Neural cell (in vitro differentiated cells): ENCODE results near the gene P3H1. TPM values are rescaled to one million over a fixed set of nuclear protein-coding genes. Genes with fewer than 3 reads are reported as not detected.

Experiments
- H2AFZ ChIP-seq: fragments of 200-600, 300-800 bp; sonication (generic), shearing (Covaris generic); 2 replicates; pipeline ENCODE4 v1.6.0; 2014; ENCODE audit warnings: low read depth, mild to moderate bottlenecking, antibody characterized with exemption, low read length, moderate library complexity
- H3F3A ChIP-seq: fragments of 200-600 bp; shearing (Covaris generic); 2 replicates; pipeline ENCODE4 v1.6.1; 2016; ENCODE audit warnings: mild to moderate bottlenecking, moderate library complexity, mixed read lengths, antibody characterized with exemption, low read length; ENCODE audit not compliant: insufficient read depth, poor library complexity, severe bottlenecking
- H3K27ac ChIP-seq: fragments of 200-600, 300-800 bp; sonication (generic), shearing (Covaris generic); 2 replicates; pipeline ENCODE4 v1.5.1; 2014; ENCODE audit warnings: mild to moderate bottlenecking, low read length, moderate library complexity
- H3K27me3 ChIP-seq: fragments of 300-800, 200-600 bp; sonication (generic), shearing (Covaris generic); 2 replicates; pipeline ENCODE4 v1.6.0; 2014; ENCODE audit warnings: mild to moderate bottlenecking, low read depth, low read length, moderate library complexity; ENCODE audit not compliant: insufficient read depth
- H3K36me3 ChIP-seq: fragments of 300-800, 200-600 bp; sonication (generic), shearing (Covaris generic); 2 replicates; pipeline ENCODE4 v1.5.1; 2014; ENCODE audit warnings: mild to moderate bottlenecking, antibody characterized with exemption, low read length, moderate library complexity; ENCODE audit not compliant: insufficient read depth
- H3K4me2 ChIP-seq: fragments of 300-800, 200-600 bp; sonication (generic), shearing (Covaris generic); 2 replicates; pipeline ENCODE4 v1.6.0; 2014; ENCODE audit warnings: mild to moderate bottlenecking, low read length
- H3K4me3 ChIP-seq: fragments of 300-800, 200-600 bp; sonication (generic), shearing (Covaris generic); 2 replicates; pipeline ENCODE4 v1.5.1; 2014; ENCODE audit warnings: mild to moderate bottlenecking, low read length, moderate library complexity
- H3K79me2 ChIP-seq: fragments of 200-600 bp; shearing (Covaris generic); replicated peaks from 2 replicates; pipeline ENCODE4 v1.6.0; 2014; ENCODE audit warnings: mild to moderate bottlenecking, low read length, moderate library complexity; ENCODE audit not compliant: insufficient read depth
- H3K9ac ChIP-seq: fragments of 300-800, 200-600 bp; sonication (generic), shearing (Covaris generic); 2 replicates; pipeline ENCODE4 v1.6.1; 2016; ENCODE audit warnings: mild to moderate bottlenecking, low read length, mixed read lengths
- H3K9me2 ChIP-seq: fragments of 200-600 bp; shearing (Covaris generic); 2 replicates; pipeline ENCODE4 v1.6.1; 2016; ENCODE audit warnings: mild to moderate bottlenecking, low read length, mixed read lengths; ENCODE audit not compliant: insufficient read depth
- H3K9me3 ChIP-seq: fragments of 200-600, 300-800 bp; sonication (generic), shearing (Covaris generic); 2 replicates; pipeline ENCODE4 v1.6.1; 2016; ENCODE audit warnings: mild to moderate bottlenecking, mixed run types, low read length, moderate library complexity, mixed read lengths
- H4K20me1 ChIP-seq: fragments of 200-600 bp; shearing (Covaris generic); 2 replicates; pipeline ENCODE4 v1.6.1; 2016; ENCODE audit warnings: mild to moderate bottlenecking, mixed run types; ENCODE audit not compliant: insufficient read depth
- EP300 ChIP-seq: fragments of 450-650 bp; conservative IDR thresholded peaks from 2 replicates; pipeline ENCODE4 v1.6.1; 2014; ENCODE audit warnings: antibody characterized with exemption, mild to moderate bottlenecking, moderate library complexity; ENCODE audit not compliant: poor library complexity, severe bottlenecking
- EZH2 ChIP-seq: fragments of 200-600, 300-800 bp; shearing (Covaris generic), sonication (generic); IDR thresholded peaks from 2 replicates; pipeline ENCODE4 v1.6.1; 2014; ENCODE audit warnings: antibody characterized with exemption, low read length, borderline replicate concordance, mild to moderate bottlenecking; ENCODE audit not compliant: insufficient read depth, poor library complexity, severe bottlenecking
- MXI1 ChIP-seq: fragments of 450-650 bp; conservative IDR thresholded peaks from 2 replicates; pipeline ENCODE4 v1.6.1; 2014; ENCODE audit warnings: antibody characterized with exemption, mild to moderate bottlenecking; ENCODE audit not compliant: poor library complexity, severe bottlenecking
- POLR2AphosphoS5 ChIP-seq: IDR thresholded peaks from 2 replicates; pipeline ENCODE4 v1.6.1; 2012
- RAD21 ChIP-seq: fragments of 450-650 bp; conservative IDR thresholded peaks from 2 replicates; pipeline ENCODE4 v1.6.1; 2014; ENCODE audit warnings: antibody characterized with exemption, mild to moderate bottlenecking, moderate library complexity
- REST ChIP-seq: IDR thresholded peaks from 2 replicates; pipeline ENCODE4 v1.6.1; 2012; ENCODE audit warnings: borderline replicate concordance
- SMC3 ChIP-seq: fragments of 450-650 bp; conservative IDR thresholded peaks from 2 replicates; pipeline ENCODE4 v1.6.1; 2014; ENCODE audit warnings: antibody characterized with exemption, mild to moderate bottlenecking, moderate library complexity; ENCODE audit not compliant: poor library complexity
- TAF1 ChIP-seq: IDR thresholded peaks from 2 replicates; pipeline ENCODE4 v1.6.1; 2012; ENCODE audit warnings: low read depth
- polyA plus RNA-seq: library from polyadenylated mRNA; depleted of rRNA; stranded (reverse); fragments of >200 nt; gene quantifications from 2 replicates; pipeline ENCODE4 v1.2.3, GENCODE V29; 2014
- TF ChIP-seq, protein P1 (sequence below): fragments of 450-650 bp; IDR thresholded peaks from 2 replicates; pipeline ENCODE4 v1.5.1; 2014; ENCODE audit warnings: antibody characterized with exemption, mild to moderate bottlenecking, moderate library complexity; ENCODE audit not compliant: poor library complexity, severe bottlenecking

P3H1 gene
- polyA plus RNA-seq, 1 donor from 2014 or later: 32.4 TPM

GRCh38 chr1:42736152-42736551 lies 30.7 kb downstream of the P3H1 start:
- Histone ChIP-seq H3K4me2 (no peak overlapping the region), H3K4me3 (no peak overlapping the region), H3F3A (no peaks in the 10 kb centered on the region), H3K79me2 (no peaks in the 10 kb centered on the region), H3K27me3 (no peaks in the 10 kb centered on the region), H2AFZ (no peak overlapping the region), H3K9me3 (no peaks in the 10 kb centered on the region), H3K36me3 (no peaks in the 10 kb centered on the region), H3K9me2 (no peaks in the 10 kb centered on the region), H3K9ac (no peak overlapping the region), H4K20me1 (no peaks in the 10 kb centered on the region), H3K27ac (no peak overlapping the region)
- TF ChIP-seq TAF1 (no peak), RAD21 (no peak), EZH2 (no peak), SMC3 (no peak)

GRCh38 chr1:42735477-42736105 lies 31.2 kb downstream of the P3H1 start:
- no peak overlapping the region for H3K27ac ChIP-seq
- no peaks in the 10 kb centered on the region for H3K36me3 ChIP-seq
- TF ChIP-seq, protein P1, sequence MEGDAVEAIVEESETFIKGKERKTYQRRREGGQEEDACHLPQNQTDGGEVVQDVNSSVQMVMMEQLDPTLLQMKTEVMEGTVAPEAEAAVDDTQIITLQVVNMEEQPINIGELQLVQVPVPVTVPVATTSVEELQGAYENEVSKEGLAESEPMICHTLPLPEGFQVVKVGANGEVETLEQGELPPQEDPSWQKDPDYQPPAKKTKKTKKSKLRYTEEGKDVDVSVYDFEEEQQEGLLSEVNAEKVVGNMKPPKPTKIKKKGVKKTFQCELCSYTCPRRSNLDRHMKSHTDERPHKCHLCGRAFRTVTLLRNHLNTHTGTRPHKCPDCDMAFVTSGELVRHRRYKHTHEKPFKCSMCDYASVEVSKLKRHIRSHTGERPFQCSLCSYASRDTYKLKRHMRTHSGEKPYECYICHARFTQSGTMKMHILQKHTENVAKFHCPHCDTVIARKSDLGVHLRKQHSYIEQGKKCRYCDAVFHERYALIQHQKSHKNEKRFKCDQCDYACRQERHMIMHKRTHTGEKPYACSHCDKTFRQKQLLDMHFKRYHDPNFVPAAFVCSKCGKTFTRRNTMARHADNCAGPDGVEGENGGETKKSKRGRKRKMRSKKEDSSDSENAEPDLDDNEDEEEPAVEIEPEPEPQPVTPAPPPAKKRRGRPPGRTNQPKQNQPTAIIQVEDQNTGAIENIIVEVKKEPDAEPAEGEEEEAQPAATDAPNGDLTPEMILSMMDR: no peak
- no peak for TF ChIP-seq EP300
- no peak for TF ChIP-seq EZH2
- TF ChIP-seq MXI1: no peak
- TF ChIP-seq SMC3: no peak
- no peak for TF ChIP-seq REST
- no peak for TF ChIP-seq TAF1
- TF ChIP-seq POLR2AphosphoS5: no peak
- TF ChIP-seq RAD21: no peak
- no peak overlapping the region for H3K4me3 ChIP-seq
- H3K9ac ChIP-seq: no peak overlapping the region
- no peak overlapping the region for H3K4me2 ChIP-seq
- H3K9me2 ChIP-seq: no peaks in the 10 kb centered on the region
- no peaks in the 10 kb centered on the region for H3K27me3 ChIP-seq
- H3F3A ChIP-seq: no peaks in the 10 kb centered on the region
- no peak overlapping the region for H2AFZ ChIP-seq
- H4K20me1 ChIP-seq: no peaks in the 10 kb centered on the region
- no peaks in the 10 kb centered on the region for H3K79me2 ChIP-seq
- H3K9me3 ChIP-seq: no peaks in the 10 kb centered on the region
